Tibial nerve (tissue), 4 donors: ENCODE results near the gene EMILIN2. TPM values are rescaled to one million over a fixed set of nuclear protein-coding genes. Genes with fewer than 3 reads are reported as not detected.

Experiments
- DNase-seq, 2 donors: peaks; one replicate each; pipeline ENCODE4 v3.0.0-alpha.2; 2019; ENCODE audit warnings: low spot score in 2 of 2
- H3K27ac ChIP-seq, 4 donors: fragments of 200-600 bp; sonication (generic) in 3 of 4; one replicate each; pipeline ENCODE4 v1.5.1; 2017 to 2019; ENCODE audit warnings: mild to moderate bottlenecking in 1 of 4
- H3K27me3 ChIP-seq, 2 donors: fragments of 200-600 bp; sonication (generic) in 1 of 2; one replicate each; pipeline versions ENCODE4 v1.5.1 to v1.6.0; 2017 to 2019
- H3K36me3 ChIP-seq, 3 donors: fragments of 200-600 bp; sonication (generic); one replicate each; pipeline ENCODE4 v1.5.1; 2018 to 2019
- H3K4me1 ChIP-seq, 4 donors: fragments of 200-600 bp; sonication (generic) in 3 of 4; one replicate each; pipeline ENCODE4 v1.5.1; 2017 to 2019
- H3K4me3 ChIP-seq, 4 donors: fragments of 200-600 bp; sonication (generic) in 3 of 4; one replicate each; pipeline ENCODE4 v1.5.1; 2017 to 2019; ENCODE audit warnings: mild to moderate bottlenecking in 1 of 4, moderate library complexity in 1 of 4
- H3K9me3 ChIP-seq, 4 donors: fragments of 200-600 bp; sonication (generic) in 3 of 4; one replicate each; pipeline ENCODE4 v1.5.1; 2017 to 2019
- CTCF ChIP-seq, 5 experiments: fragments of 200-600 bp in 3 of 5; fragments of 450-650 bp in 2 of 5; sonication (generic) in 3 of 5; IDR thresholded peaks; one replicate each; pipeline ENCODE4 v1.5.1; 2016 to 2019; ENCODE audit warnings: antibody characterized with exemption in 5 of 5, mild to moderate bottlenecking in 3 of 5, moderate library complexity in 2 of 5
- EP300 ChIP-seq, 2 donors: sonication (generic); formaldehyde crosslinking; IDR thresholded peaks; one replicate each; pipeline ENCODE4 v1.6.1; 2017; ENCODE audit warnings: antibody characterized with exemption in 2 of 2, mild to moderate bottlenecking in 1 of 2
- POLR2A ChIP-seq, 2 donors: fragments of 450-650 bp; IDR thresholded peaks; one replicate each; pipeline ENCODE4 v1.6.1; 2017; ENCODE audit warnings: antibody characterized with exemption in 2 of 2, mild to moderate bottlenecking in 2 of 2, moderate library complexity in 2 of 2
- WGBS, 2 donors: methylation state at CpG; one replicate each; pipeline ENCODE4 v1.1.5; 2018; 5-methylcytosine and 5-hydroxymethylcytosine counted together
- total RNA-seq, 4 donors: library from RNA; depleted of rRNA; stranded (reverse); fragments of >200 nt; gene quantifications; one replicate each; pipeline ENCODE4 v1.1.0, GENCODE V29; 2016

The EMILIN2 gene
- total RNA-seq, 4 donors from 2014 or later, result 29.1 to 70.8 (median 36.3) TPM

- peak in 1 of 2 donors; percentile 11 for DNase-seq
- Histone ChIP-seq H3K9me3 (no peaks in the 10 kb centered on the region), H3K4me3 (no peak overlapping the region), H3K27me3 (no peaks in the 10 kb centered on the region), H3K36me3 (peaks cover 0 to 78% (median 23%) of the 10 kb centered on the region in 3 donors), H3K27ac (no peak overlapping the region), H3K4me1 (peaks cover 0 to 24% (median 5%) of the 10 kb centered on the region in 4 donors)
- TF ChIP-seq POLR2A (IDR thresholded peaks at IDR 0.05) (no peak), EP300 (IDR thresholded peaks at IDR 0.05) (no peak), CTCF (IDR thresholded peaks at IDR 0.05) (no peak)
- WGBS, 2 donors, result 80 to 85% methylated on average over 11 of the region's 11 CpGs
These were observed 73.2 kb downstream of the EMILIN2 start for GRCh38 chr18:2920027-2920426.

GRCh38 chr18:2920546-2921343 lies 73.9 kb downstream of the EMILIN2 start:
- no peaks in the 10 kb centered on the region for H3K9me3 ChIP-seq
- H3K4me3 ChIP-seq, result no peak overlapping the region
- no peak for DNase-seq
- H3K27ac ChIP-seq, result no peak overlapping the region
- no peaks in the 10 kb centered on the region for H3K27me3 ChIP-seq
- TF ChIP-seq EP300 (IDR thresholded peaks at IDR 0.05) (no peak), CTCF (IDR thresholded peaks at IDR 0.05) (no peak), POLR2A (IDR thresholded peaks at IDR 0.05) (no peak)
- peaks cover 0 to 24% (median 5%) of the 10 kb centered on the region in 4 donors for H3K4me1 ChIP-seq
- 89 to 90% methylated on average over 16 of the region's 16 CpGs for WGBS, 2 donors
- peaks cover 0 to 78% (median 25%) of the 10 kb centered on the region in 3 donors for H3K36me3 ChIP-seq

GRCh38 chr18:2921778-2922177 lies 75.0 kb downstream of the EMILIN2 start:
- no peak overlapping the region for H3K27ac ChIP-seq
- no peaks in the 10 kb centered on the region for H3K9me3 ChIP-seq
- no peak overlapping the region for H3K4me3 ChIP-seq
- TF ChIP-seq CTCF (IDR thresholded peaks at IDR 0.05) (no peak), EP300 (IDR thresholded peaks at IDR 0.05) (no peak), POLR2A (IDR thresholded peaks at IDR 0.05) (no peak)
- DNase-seq, result no peak
- peaks cover 0 to 15% (median 2%) of the 10 kb centered on the region in 4 donors for H3K4me1 ChIP-seq
- H3K27me3 ChIP-seq, result no peaks in the 10 kb centered on the region
- H3K36me3 ChIP-seq, result peaks cover under 1 to 84% (median 27%) of the 10 kb centered on the region in 3 donors
- WGBS, 2 donors, result 87 to 90% methylated on average over 13 to 14 of the region's 14 CpGs

- H3K36me3 ChIP-seq, result peaks cover 4 to 99% (median 27%) of the 10 kb centered on the region in 3 donors
- TF ChIP-seq POLR2A (IDR thresholded peaks at IDR 0.05) (no peak), EP300 (IDR thresholded peaks at IDR 0.05) (no peak), CTCF (IDR thresholded peaks at IDR 0.05) (no peak)
- DNase-seq, result no peak
- H3K27me3 ChIP-seq, result no peaks in the 10 kb centered on the region
- H3K4me1 ChIP-seq, result no peaks in the 10 kb centered on the region
- 81 to 86% methylated on average over 6 of the region's 6 CpGs for WGBS, 2 donors
- no peaks in the 10 kb centered on the region for H3K9me3 ChIP-seq
- H3K27ac ChIP-seq, result no peak overlapping the region
- H3K4me3 ChIP-seq, result no peak overlapping the region
These were observed 76.7 kb downstream of the EMILIN2 start for GRCh38 chr18:2923464-2923863.

- Histone ChIP-seq H3K4me3 (no peak overlapping the region), H3K4me1 (no peaks in the 10 kb centered on the region), H3K9me3 (no peaks in the 10 kb centered on the region), H3K27me3 (no peaks in the 10 kb centered on the region), H3K27ac (no peak overlapping the region), H3K36me3 (peaks cover 4 to 99% (median 16%) of the 10 kb centered on the region in 3 donors)
- 90% methylated on average over 12 of the region's 12 CpGs for WGBS, 2 donors
- TF ChIP-seq EP300 (IDR thresholded peaks at IDR 0.05) (no peak), POLR2A (IDR thresholded peaks at IDR 0.05) (no peak), CTCF (IDR thresholded peaks at IDR 0.05) (no peak)
- no peak for DNase-seq
These were observed 78.1 kb downstream of the EMILIN2 start for GRCh38 chr18:2924920-2925319.
